Measurements from ENCODE around the gene PLGLB2.
"Not testable (repeated sequence)": the region's sequence is repeated elsewhere in the genome, so short reads cannot be mapped to it uniquely, and the experiment has no call there.

DNA sequence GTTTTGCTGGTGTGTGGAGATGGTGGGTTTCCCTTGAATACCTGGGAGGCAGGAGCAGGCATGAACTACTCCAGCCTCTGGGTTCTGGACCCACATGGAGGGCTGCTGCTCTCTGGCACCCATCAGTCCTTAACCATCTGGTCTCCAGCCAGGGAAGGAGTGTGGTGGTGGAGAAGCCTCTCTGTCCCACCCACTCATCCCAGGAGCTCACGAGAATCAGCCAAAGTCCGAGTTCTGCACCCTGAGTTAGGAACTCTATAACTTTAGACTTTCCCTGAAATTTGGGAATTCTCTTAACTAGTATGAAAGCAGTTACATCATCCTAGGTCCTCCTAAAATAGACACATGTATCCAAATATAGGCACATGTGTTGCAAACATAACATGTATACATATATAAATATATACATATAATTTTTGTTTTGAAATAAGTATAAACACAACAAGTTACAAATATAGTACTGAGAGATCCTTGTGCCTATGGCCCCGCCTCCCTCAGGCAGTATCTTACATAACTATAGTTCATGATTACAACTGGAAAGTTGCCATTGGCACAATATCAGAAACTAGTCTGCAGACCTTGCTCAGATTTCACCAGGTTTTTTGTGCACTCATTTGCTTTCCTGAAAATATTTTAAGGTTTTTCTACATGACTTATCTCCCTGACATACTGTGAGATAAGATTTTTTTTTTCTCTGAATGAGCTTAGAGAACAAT is 5.3 kb upstream of the PLGLB2 start:
- TF ChIP-seq, protein P1, sequence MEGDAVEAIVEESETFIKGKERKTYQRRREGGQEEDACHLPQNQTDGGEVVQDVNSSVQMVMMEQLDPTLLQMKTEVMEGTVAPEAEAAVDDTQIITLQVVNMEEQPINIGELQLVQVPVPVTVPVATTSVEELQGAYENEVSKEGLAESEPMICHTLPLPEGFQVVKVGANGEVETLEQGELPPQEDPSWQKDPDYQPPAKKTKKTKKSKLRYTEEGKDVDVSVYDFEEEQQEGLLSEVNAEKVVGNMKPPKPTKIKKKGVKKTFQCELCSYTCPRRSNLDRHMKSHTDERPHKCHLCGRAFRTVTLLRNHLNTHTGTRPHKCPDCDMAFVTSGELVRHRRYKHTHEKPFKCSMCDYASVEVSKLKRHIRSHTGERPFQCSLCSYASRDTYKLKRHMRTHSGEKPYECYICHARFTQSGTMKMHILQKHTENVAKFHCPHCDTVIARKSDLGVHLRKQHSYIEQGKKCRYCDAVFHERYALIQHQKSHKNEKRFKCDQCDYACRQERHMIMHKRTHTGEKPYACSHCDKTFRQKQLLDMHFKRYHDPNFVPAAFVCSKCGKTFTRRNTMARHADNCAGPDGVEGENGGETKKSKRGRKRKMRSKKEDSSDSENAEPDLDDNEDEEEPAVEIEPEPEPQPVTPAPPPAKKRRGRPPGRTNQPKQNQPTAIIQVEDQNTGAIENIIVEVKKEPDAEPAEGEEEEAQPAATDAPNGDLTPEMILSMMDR (IDR thresholded peaks at IDR 0.05): not testable (repeated sequence)
- not testable (repeated sequence) for TF ChIP-seq POLR2A (IDR thresholded peaks at IDR 0.05)

Measured in right lobe of liver (tissue), 4 donors.